Endodermal cell (in vitro differentiated cells): ENCODE results near the gene PROSER3. TPM values are rescaled to one million over a fixed set of nuclear protein-coding genes. Genes with fewer than 3 reads are reported as not detected.

Source experiments
- DNase-seq: peaks from one replicate; pipeline ENCODE4 v3.0.0-alpha.2; 2017
- H3K27ac ChIP-seq: 2 replicates; pipeline ENCODE4 v1.5.1; 2013; ENCODE audit warnings: mild to moderate bottlenecking, low read depth, low read length, moderate library complexity
- H3K27me3 ChIP-seq: 2 replicates; pipeline ENCODE4 v1.6.1; 2013; ENCODE audit warnings: mild to moderate bottlenecking, low read length, moderate library complexity; ENCODE audit not compliant: insufficient read depth, control insufficient read depth, poor library complexity, severe bottlenecking
- H3K36me3 ChIP-seq: 2 replicates; pipeline ENCODE4 v1.7.0; 2013; ENCODE audit warnings: mild to moderate bottlenecking, low read length, moderate library complexity; ENCODE audit not compliant: control insufficient read depth, insufficient read depth
- H3K4me1 ChIP-seq: one replicate; pipeline ENCODE4 v1.7.0; 2013; ENCODE audit warnings: low read length; ENCODE audit not compliant: control insufficient read depth, insufficient read depth
- H3K4me3 ChIP-seq: 2 replicates; pipeline ENCODE4 v1.5.1; 2013; ENCODE audit warnings: mild to moderate bottlenecking, low read length, moderate library complexity
- H3K9ac ChIP-seq: 2 replicates; pipeline ENCODE4 v1.6.1; 2013; ENCODE audit warnings: mild to moderate bottlenecking, low read length, moderate library complexity; ENCODE audit not compliant: poor library complexity, severe bottlenecking; ENCODE audit errors: extremely low read depth
- H3K9me3 ChIP-seq: 2 replicates; pipeline ENCODE4 v1.6.1; 2013; ENCODE audit warnings: mild to moderate bottlenecking, low read length, moderate library complexity; ENCODE audit not compliant: control insufficient read depth
- H3K27ac Mint-ChIP-seq: 2 replicates; pipeline ENCODE4 v1.8.0; 2020; ENCODE audit warnings: mixed read lengths
- H3K27me3 Mint-ChIP-seq: 2 replicates; pipeline ENCODE4 v1.8.0; 2021; ENCODE audit warnings: mild to moderate bottlenecking, mixed read lengths; ENCODE audit not compliant: insufficient read depth
- H3K36me3 Mint-ChIP-seq: 2 replicates; pipeline ENCODE4 v1.8.0; 2020; ENCODE audit warnings: low read depth, mixed read lengths
- H3K4me1 Mint-ChIP-seq: 2 replicates; pipeline ENCODE4 v1.8.0; 2020; ENCODE audit warnings: mixed read lengths
- H3K4me3 Mint-ChIP-seq: 2 replicates; pipeline ENCODE4 v1.8.0; 2020; ENCODE audit warnings: mild to moderate bottlenecking, moderate library complexity, mixed read lengths
- H3K9me3 Mint-ChIP-seq: 2 replicates; pipeline ENCODE4 v1.8.0; 2020; ENCODE audit warnings: mild to moderate bottlenecking, mixed read lengths
- WGBS, 2 experiments: methylation state at CpG; one replicate each; pipeline versions ENCODE4 v1.1.5 to v1.1.7; 2013; ENCODE audit warnings: missing lambda C conversion rate in 2 of 2, mixed read lengths in 1 of 2; ENCODE audit not compliant: insufficient coverage in 1 of 2, insufficient read length in 1 of 2; 5-methylcytosine and 5-hydroxymethylcytosine counted together
- total RNA-seq, 2 donors: library from RNA; stranded (reverse); fragmentation: NEBNext Ultra II Directional in 1 of 2; extraction: Animal tissue kit (Norgen Biotek cat#: 25700) in 1 of 2; gene quantifications; 2 replicates in 1 of 2; 3 replicates in 1 of 2; pipeline ENCODE4 v1.2.1, GENCODE V29; 2021
- TF ChIP-seq, protein P1 (sequence below): fragments of 200-600 bp; sonication (generic); conservative IDR thresholded peaks from 2 replicates; pipeline ENCODE4 v1.5.0; 2021; ENCODE audit warnings: antibody characterized with exemption, mild to moderate bottlenecking

PROSER3 gene
- total RNA-seq, 2 donors from 2014 or later = 37.8 to 45.4 TPM

DNA sequence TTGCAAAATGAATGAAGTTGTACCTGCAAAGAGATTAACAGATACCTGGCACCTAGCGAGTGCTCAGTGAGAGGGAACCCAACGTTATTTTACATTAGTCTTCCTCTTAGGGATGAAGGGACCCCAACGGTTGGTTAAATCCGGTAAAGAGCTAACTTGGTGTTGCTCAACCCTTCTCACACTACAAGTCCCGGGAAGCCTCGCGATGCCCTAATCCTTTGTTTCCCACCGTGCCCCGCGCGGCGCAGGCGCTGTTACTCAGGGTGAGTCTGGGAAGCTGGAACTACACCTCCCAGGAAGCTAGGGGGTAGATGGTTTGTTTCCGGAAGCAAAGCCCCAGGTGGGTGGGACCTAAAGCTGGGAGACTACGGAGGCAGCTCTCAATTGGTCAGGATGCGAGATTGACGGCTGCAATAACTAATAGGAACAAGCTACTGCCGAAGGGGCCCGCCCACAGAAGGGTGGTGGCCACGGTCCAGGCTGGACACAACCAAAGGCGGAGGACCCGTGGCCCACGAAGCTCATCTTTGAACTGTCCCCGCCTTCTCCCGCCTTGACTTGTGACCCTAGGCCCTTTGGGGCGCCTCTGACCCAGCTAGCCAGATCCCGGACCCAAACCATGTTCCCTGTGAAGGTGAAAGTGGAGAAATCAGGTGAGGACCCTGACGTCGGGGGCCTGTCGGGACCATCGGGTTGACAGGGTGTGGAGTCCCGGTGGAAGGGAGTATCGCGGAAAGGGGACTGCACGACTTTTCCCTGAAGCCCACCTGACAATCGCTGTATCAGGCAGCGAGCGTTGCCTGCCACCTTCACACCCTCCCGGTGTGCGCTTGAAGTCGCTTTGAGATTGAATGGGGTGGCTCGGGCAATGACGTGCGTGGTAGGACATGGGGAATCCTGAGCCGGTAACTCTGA is 9.6 kb upstream of the PROSER3 start, which contains the start of gene LIN37:
LIN37 (plus strand) TSS at position 471 of the 915 bp plus-strand sequence; CDS start at position 620, 149 bp downstream.
- Histone ChIP-seq H3K9me3 (no peaks in the 10 kb centered on the region), H3K9ac (peak within 1 kb of the TSS; percentile 65), H3K36me3 (peaks cover 6% of the 10 kb centered on the region), H3K27ac (no peak within 1 kb of the TSS), H3K27me3 (no peaks in the 10 kb centered on the region), H3K4me1 (no peaks in the 10 kb centered on the region), H3K4me3 (peak within 1 kb of the TSS; percentile 92)
- H3K4me3 Mint-ChIP-seq = peak within 1 kb of the TSS; percentile 91
- 3% methylated on average over 19 to 44 of the region's 45 CpGs for WGBS, 2 experiments
- peak; percentile 100 for DNase-seq
- peak within 1 kb of the TSS; percentile 95 for H3K27ac Mint-ChIP-seq
- TF ChIP-seq, protein P1, sequence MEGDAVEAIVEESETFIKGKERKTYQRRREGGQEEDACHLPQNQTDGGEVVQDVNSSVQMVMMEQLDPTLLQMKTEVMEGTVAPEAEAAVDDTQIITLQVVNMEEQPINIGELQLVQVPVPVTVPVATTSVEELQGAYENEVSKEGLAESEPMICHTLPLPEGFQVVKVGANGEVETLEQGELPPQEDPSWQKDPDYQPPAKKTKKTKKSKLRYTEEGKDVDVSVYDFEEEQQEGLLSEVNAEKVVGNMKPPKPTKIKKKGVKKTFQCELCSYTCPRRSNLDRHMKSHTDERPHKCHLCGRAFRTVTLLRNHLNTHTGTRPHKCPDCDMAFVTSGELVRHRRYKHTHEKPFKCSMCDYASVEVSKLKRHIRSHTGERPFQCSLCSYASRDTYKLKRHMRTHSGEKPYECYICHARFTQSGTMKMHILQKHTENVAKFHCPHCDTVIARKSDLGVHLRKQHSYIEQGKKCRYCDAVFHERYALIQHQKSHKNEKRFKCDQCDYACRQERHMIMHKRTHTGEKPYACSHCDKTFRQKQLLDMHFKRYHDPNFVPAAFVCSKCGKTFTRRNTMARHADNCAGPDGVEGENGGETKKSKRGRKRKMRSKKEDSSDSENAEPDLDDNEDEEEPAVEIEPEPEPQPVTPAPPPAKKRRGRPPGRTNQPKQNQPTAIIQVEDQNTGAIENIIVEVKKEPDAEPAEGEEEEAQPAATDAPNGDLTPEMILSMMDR = no peak
- peaks cover 10% of the 10 kb centered on the region for H3K4me1 Mint-ChIP-seq
- no peaks in the 10 kb centered on the region for H3K27me3 Mint-ChIP-seq
- no peaks in the 10 kb centered on the region for H3K9me3 Mint-ChIP-seq
- H3K36me3 Mint-ChIP-seq = peaks cover 2% of the 10 kb centered on the region

DNA sequence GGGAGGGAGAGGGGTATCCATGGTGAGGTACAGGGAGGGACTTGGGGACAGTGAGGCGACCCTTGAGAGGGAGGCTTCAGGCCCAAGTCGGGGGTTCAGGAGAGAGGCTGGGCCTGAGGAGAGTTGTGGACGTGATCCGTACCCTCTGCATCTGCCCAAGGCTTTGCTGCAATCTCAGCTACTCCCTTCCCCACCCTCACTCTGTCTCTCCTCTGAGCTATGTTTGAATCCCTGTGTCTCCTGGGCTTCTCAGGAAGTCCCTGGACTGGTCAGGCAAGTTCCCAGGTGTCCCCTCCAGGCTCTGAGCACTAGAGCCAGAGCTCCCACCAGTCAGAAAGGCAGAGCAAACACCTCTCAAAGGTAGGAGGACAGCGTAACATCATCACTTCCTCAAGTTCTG is 7.8 kb upstream of the PROSER3 start:
- Histone ChIP-seq H3K27me3 (peaks cover 4% of the 10 kb centered on the region), H3K9ac (no peak overlapping the region), H3K4me1 (no peaks in the 10 kb centered on the region), H3K4me3 (no peak overlapping the region), H3K9me3 (no peaks in the 10 kb centered on the region), H3K36me3 (peaks cover 9% of the 10 kb centered on the region), H3K27ac (no peak overlapping the region)
- Mint-ChIP-seq H3K36me3 (peaks cover 2% of the 10 kb centered on the region), H3K4me3 (peak overlapping the region; percentile 26), H3K4me1 (peaks cover 12% of the 10 kb centered on the region), H3K27me3 (peaks cover 10% of the 10 kb centered on the region), H3K9me3 (no peaks in the 10 kb centered on the region), H3K27ac (no peak overlapping the region)
- TF ChIP-seq, protein P1 = no peak
- 85 to 95% methylated on average over 3 to 5 of the region's 5 CpGs for WGBS, 2 experiments
- no peak for DNase-seq

DNA sequence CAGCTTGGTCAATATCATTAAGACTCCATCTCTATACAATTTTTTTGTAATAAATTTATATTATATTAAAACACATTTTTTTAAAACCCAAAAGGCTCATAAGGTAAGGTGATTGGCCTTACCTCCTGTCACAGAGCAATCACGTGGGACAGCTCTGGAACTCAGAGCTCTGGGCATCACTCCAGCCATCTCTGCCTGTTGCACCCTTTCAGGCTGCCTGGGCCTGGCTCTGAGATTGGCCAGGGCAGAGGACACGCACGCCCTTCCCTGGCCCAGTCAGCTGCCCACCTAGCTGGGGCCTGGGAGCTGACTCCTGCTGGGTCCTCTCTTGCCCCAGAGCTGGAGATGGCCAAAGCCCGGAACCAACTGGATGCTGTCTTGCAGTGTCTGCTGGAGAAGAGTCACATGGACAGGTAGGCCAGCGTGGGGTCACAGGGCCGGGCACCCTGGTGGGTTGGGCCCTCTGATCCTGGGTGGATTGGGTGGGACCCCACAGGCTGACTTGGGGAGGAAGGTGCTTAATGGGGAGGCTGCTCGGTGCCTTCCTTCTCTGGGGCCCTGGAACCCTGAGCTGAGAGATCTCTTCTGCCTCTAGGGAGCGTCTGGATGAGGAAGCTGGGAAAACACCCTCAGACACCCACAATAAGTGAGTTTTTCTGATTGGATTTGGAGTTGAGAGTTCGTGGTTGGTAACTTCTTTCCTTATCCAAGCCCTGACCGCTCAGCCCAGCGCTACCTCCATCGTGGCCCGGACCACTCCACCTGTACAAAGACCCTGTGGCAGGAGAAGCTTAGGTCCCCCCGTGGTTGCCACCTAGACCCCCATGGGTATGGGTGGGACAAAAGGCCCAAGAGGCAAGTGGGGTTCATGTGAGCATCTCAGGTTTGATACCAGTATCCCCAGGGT is 5.9 kb upstream of the PROSER3 start:
- WGBS, 2 experiments = 94 to 97% methylated on average over 5 to 13 of the region's 14 CpGs
- no peak for DNase-seq
- TF ChIP-seq, protein P1 = no peak
- no peak overlapping the region for H3K4me3 ChIP-seq
- peaks cover 7% of the 10 kb centered on the region for H3K27me3 ChIP-seq
- no peaks in the 10 kb centered on the region for H3K9me3 ChIP-seq
- H3K4me3 Mint-ChIP-seq = no peak overlapping the region
- peaks cover 2% of the 10 kb centered on the region for H3K36me3 Mint-ChIP-seq
- peaks cover 24% of the 10 kb centered on the region for H3K27me3 Mint-ChIP-seq
- no peaks in the 10 kb centered on the region for H3K9me3 Mint-ChIP-seq
- no peak overlapping the region for H3K27ac Mint-ChIP-seq
- peaks cover 11% of the 10 kb centered on the region for H3K4me1 Mint-ChIP-seq
- no peaks in the 10 kb centered on the region for H3K4me1 ChIP-seq
- H3K27ac ChIP-seq = no peak overlapping the region
- no peak overlapping the region for H3K9ac ChIP-seq
- peaks cover 9% of the 10 kb centered on the region for H3K36me3 ChIP-seq
